Esophagus muscularis mucosa (tissue), 4 donors: ENCODE results near the gene SLC51B. TPM values are rescaled to one million over a fixed set of nuclear protein-coding genes. Genes with fewer than 3 reads are reported as not detected.

ENCODE experiments used
- DNase-seq: peaks from one replicate; pipeline ENCODE4 v3.0.0-alpha.2; 2017; ENCODE audit errors: extremely low spot score
- H3K27ac ChIP-seq, 4 donors: fragments of 200-600 bp; sonication (generic); replicated peaks in 1 of 4; 1 replicate in 3 of 4; 2 replicates in 1 of 4; pipeline ENCODE4 v1.5.1; 2016 to 2019; ENCODE audit warnings: mild to moderate bottlenecking in 1 of 4
- H3K27me3 ChIP-seq, 4 donors: fragments of 200-600 bp; sonication (generic); one replicate each; pipeline versions ENCODE4 v1.5.1 to v1.6.0; 2016 to 2019
- H3K36me3 ChIP-seq, 4 donors: fragments of 200-600 bp; sonication (generic); one replicate each; pipeline ENCODE4 v1.5.1; 2016 to 2019
- H3K4me1 ChIP-seq, 4 donors: fragments of 200-600 bp; sonication (generic); one replicate each; pipeline ENCODE4 v1.5.1; 2016 to 2019
- H3K4me3 ChIP-seq, 4 donors: fragments of 200-600 bp; sonication (generic); 1 replicate in 2 of 4; 2 replicates in 2 of 4; pipeline ENCODE4 v1.5.1; 2016 to 2019; ENCODE audit warnings: mild to moderate bottlenecking in 4 of 4, moderate library complexity in 1 of 4
- H3K9me3 ChIP-seq, 4 donors: fragments of 200-600 bp; sonication (generic); 1 replicate in 3 of 4; 2 replicates in 1 of 4; pipeline ENCODE4 v1.5.1; 2016 to 2019
- CTCF ChIP-seq, 3 experiments: fragments of 200-600 bp in 2 of 3; fragments of 450-650 bp in 1 of 3; sonication (generic) in 2 of 3; IDR thresholded peaks; one replicate each; pipeline ENCODE4 v1.5.1; 2017 to 2019; ENCODE audit warnings: antibody characterized with exemption in 3 of 3, mild to moderate bottlenecking in 2 of 3, moderate library complexity in 1 of 3
- EP300 ChIP-seq: sonication (generic); formaldehyde crosslinking; IDR thresholded peaks from one replicate; pipeline ENCODE4 v1.6.1; 2017; ENCODE audit warnings: antibody characterized with exemption
- POLR2A ChIP-seq: fragments of 450-650 bp; IDR thresholded peaks from one replicate; pipeline ENCODE4 v1.6.1; 2017; ENCODE audit warnings: antibody characterized with exemption, moderate library complexity, mild to moderate bottlenecking, low read depth
- POLR2AphosphoS5 ChIP-seq, 2 donors: sonication (generic); formaldehyde crosslinking; IDR thresholded peaks; one replicate each; pipeline ENCODE4 v1.6.1; 2017; ENCODE audit warnings: antibody characterized with exemption in 2 of 2
- WGBS: methylation state at CpG from one replicate; pipeline ENCODE4 v1.1.5; 2018; 5-methylcytosine and 5-hydroxymethylcytosine counted together
- intact Hi-C: fragments of 100-400 bp; cut with DNase I; formaldehyde crosslinking; loops from one replicate; pipeline ENCODE4 v1.15.1; 2023
- total RNA-seq, 4 donors: library from RNA; depleted of rRNA; stranded (reverse); fragments of >200 nt; gene quantifications; one replicate each; pipeline versions ENCODE4 v1.1.0 to v1.2.1, GENCODE V29; 2016

The SLC51B gene
- total RNA-seq, 4 donors from 2014 or later = not detected

- WGBS = 84% methylated on average over 7 of the region's 7 CpGs
- peaks cover 90 to 94% (median 92%) of the 10 kb centered on the region in 4 donors for H3K4me1 ChIP-seq
- TF ChIP-seq CTCF (IDR thresholded peaks at IDR 0.05) (no peak), POLR2A (no peak)
- H3K4me3 ChIP-seq = no peak overlapping the region
- no peaks in the 10 kb centered on the region for H3K36me3 ChIP-seq
- no peak for DNase-seq
- intact Hi-C loops = loop anchor here (10.0 kb wide), 1 partner anchor 240 kb away; the partner anchor contains the start of gene PLEKHO2
- H3K27ac ChIP-seq = peak overlapping the region; percentile 91 to 96 (median 95)
- no peaks in the 10 kb centered on the region for H3K9me3 ChIP-seq
- H3K27me3 ChIP-seq = no peaks in the 10 kb centered on the region
Measured at GRCh38 chr15:65084500-65085206, 39.5 kb downstream of the SLC51B start.

- TF ChIP-seq EP300 (peak; percentile 78), POLR2A (no peak), CTCF (IDR thresholded peaks at IDR 0.05) (no peak), POLR2AphosphoS5 (IDR thresholded peaks at IDR 0.05) (peak in 1 of 2 donors; percentile 18)
- H3K4me1 ChIP-seq = peaks cover 97 to 98% (median 98%) of the 10 kb centered on the region in 4 donors
- no peaks in the 10 kb centered on the region for H3K27me3 ChIP-seq
- peak overlapping the region; percentile 91 to 96 (median 95) for H3K27ac ChIP-seq
- 76% methylated on average over 8 of the region's 8 CpGs for WGBS
- H3K36me3 ChIP-seq = no peaks in the 10 kb centered on the region
- H3K4me3 ChIP-seq = no peak overlapping the region
- no peaks in the 10 kb centered on the region for H3K9me3 ChIP-seq
- no peak for DNase-seq
- intact Hi-C loops = loop anchor here (10.0 kb wide), 1 partner anchor 240 kb away; the partner anchor contains the start of gene PLEKHO2
Measured at GRCh38 chr15:65085207-65085753, 40.1 kb downstream of the SLC51B start.

- intact Hi-C loops = loop anchor here (10.0 kb wide), 1 partner anchor 241 kb away; the partner anchor contains the start of gene PLEKHO2
- DNase-seq = no peak
- Histone ChIP-seq H3K4me3 (no peak overlapping the region), H3K36me3 (no peaks in the 10 kb centered on the region), H3K4me1 (peaks cover 89 to 100% (median 99%) of the 10 kb centered on the region in 4 donors), H3K9me3 (no peaks in the 10 kb centered on the region), H3K27me3 (no peaks in the 10 kb centered on the region), H3K27ac (peak overlapping the region; percentile 91 to 96 (median 95))
- WGBS = 75% methylated on average over 6 of the region's 6 CpGs
- no peak for TF ChIP-seq POLR2A
- TF ChIP-seq EP300 = no peak
- peak; percentile 34 to 45 (median 42) for TF ChIP-seq CTCF (IDR thresholded peaks at IDR 0.05)
Measured at GRCh38 chr15:65085990-65086679, 40.9 kb downstream of the SLC51B start.

GRCh38 chr15:65086680-65087111 is 41.5 kb downstream of the SLC51B start:
- H3K36me3 ChIP-seq = no peaks in the 10 kb centered on the region
- H3K9me3 ChIP-seq = no peaks in the 10 kb centered on the region
- H3K4me3 ChIP-seq = no peak overlapping the region
- intact Hi-C loops = loop anchor here (10.0 kb wide), 1 partner anchor 242 kb away; the partner anchor contains the start of gene PLEKHO2
- WGBS = 61% methylated on average over 5 of the region's 6 CpGs
- no peak for DNase-seq
- H3K27ac ChIP-seq = peak overlapping the region; percentile 91 to 96 (median 95)
- TF ChIP-seq CTCF (IDR thresholded peaks at IDR 0.05) (peak in 2 of 3 experiments; percentile 2 to 11), EP300 (no peak), POLR2A (no peak), POLR2AphosphoS5 (IDR thresholded peaks at IDR 0.05) (no peak)
- H3K4me1 ChIP-seq = peaks cover 88 to 100% (median 99%) of the 10 kb centered on the region in 4 donors
- H3K27me3 ChIP-seq = no peaks in the 10 kb centered on the region
